IMR-90 (cell line): ENCODE results near the gene KCNJ4. TPM values are rescaled to one million over a fixed set of nuclear protein-coding genes. Genes with fewer than 3 reads are reported as not detected.
A peak's percentile ranks its signal among the peaks of the same experiment; 100 is the strongest.

ENCODE experiments used
- ATAC-seq: fragments of 200-7000 bp; cut with Tn5 transposase; 2 replicates; pipeline ENCODE4 v1.9.1; 2020; ENCODE audit warnings: low read depth, mild to moderate bottlenecking, moderate library complexity
- BruUV-seq: library from RNA; stranded (reverse); fragments of 400-500 nt; replicated peaks from 2 replicates; lab custom pipeline; 2021; lab: Mats Ljungman, UMichigan
- CTCF ChIA-PET: fragments of 300-600 bp; formaldehyde crosslinking; extraction: SDS; loops from one replicate; lab custom pipeline; 2021; ENCODE audit warnings: antibody characterized with exemption; lab: Yijun Ruan, JAX
- POLR2A ChIA-PET: fragments of 300-600 bp; sonication (Branson Sonifier 250); formaldehyde crosslinking; loops from one replicate; lab custom pipeline; 2022; ENCODE audit warnings: antibody characterized with exemption; ENCODE audit not compliant: unreplicated experiment; lab: Charles Lee
- DNase-seq: peaks from one replicate; pipeline ENCODE4 v3.0.0; 2013
- H2AFZ ChIP-seq: replicated peaks from 2 replicates; pipeline ENCODE3; 2013; ENCODE audit warnings: low read length, mild to moderate bottlenecking; ENCODE audit not compliant: poor library complexity
- H2AK5ac ChIP-seq: 2 replicates; pipeline ENCODE4 v1.6.1; 2013; ENCODE audit warnings: low read depth, low read length, inconsistent platforms
- H2AK9ac ChIP-seq: replicated peaks from 2 replicates; pipeline ENCODE3; 2013; ENCODE audit warnings: mild to moderate bottlenecking, low read depth, low read length, moderate library complexity; ENCODE audit not compliant: poor library complexity
- H2BK120ac ChIP-seq: 2 replicates; pipeline ENCODE4 v1.6.1; 2013; ENCODE audit warnings: low read depth, low read length, inconsistent platforms
- H2BK15ac ChIP-seq: 3 replicates; pipeline ENCODE4 v1.6.1; 2013; ENCODE audit warnings: low read depth, low read length, inconsistent platforms
- H2BK20ac ChIP-seq: 2 replicates; pipeline ENCODE4 v1.6.1; 2013; ENCODE audit warnings: low read depth, mild to moderate bottlenecking, inconsistent platforms, low read length, moderate library complexity
- H2BK5ac ChIP-seq: 2 replicates; pipeline ENCODE4 v1.6.1; 2013; ENCODE audit warnings: mild to moderate bottlenecking, low read depth, low read length, inconsistent platforms; ENCODE audit not compliant: poor library complexity, severe bottlenecking
- H3K14ac ChIP-seq: replicated peaks from 2 replicates; pipeline ENCODE4 v1.6.1; 2013; ENCODE audit warnings: low read depth, low read length, inconsistent platforms
- H3K18ac ChIP-seq: 2 replicates; pipeline ENCODE4 v1.6.1; 2013; ENCODE audit warnings: low read depth, low read length, control low read depth
- H3K23ac ChIP-seq: 2 replicates; pipeline ENCODE4 v1.6.1; 2013; ENCODE audit warnings: low read depth, low read length, inconsistent platforms
- H3K27ac ChIP-seq: 2 replicates; pipeline ENCODE4 v1.5.1; 2013; ENCODE audit warnings: mild to moderate bottlenecking, control low read depth, low read length; ENCODE audit not compliant: insufficient read depth
- H3K27me3 ChIP-seq: 2 replicates; pipeline ENCODE4 v1.6.1; 2013; ENCODE audit warnings: low read length; ENCODE audit not compliant: control insufficient read depth, insufficient read depth
- H3K36me3 ChIP-seq: 2 replicates; pipeline ENCODE4 v1.6.1; 2013; ENCODE audit warnings: low read length, mixed read lengths; ENCODE audit not compliant: control insufficient read depth, insufficient read depth
- H3K4ac ChIP-seq: 2 replicates; pipeline ENCODE4 v1.6.1; 2013; ENCODE audit warnings: low read depth, low read length, inconsistent platforms
- H3K4me1 ChIP-seq: 2 replicates; pipeline ENCODE4 v1.6.1; 2013; ENCODE audit warnings: low read length, mixed read lengths; ENCODE audit not compliant: control insufficient read depth, insufficient read depth
- H3K4me2 ChIP-seq: 2 replicates; pipeline ENCODE4 v1.6.1; 2013; ENCODE audit warnings: low read depth, mild to moderate bottlenecking, control low read depth, low read length, moderate library complexity
- H3K4me3 ChIP-seq: 2 replicates; pipeline ENCODE4 v1.5.1; 2013; ENCODE audit warnings: low read depth, mild to moderate bottlenecking, control low read depth, low read length, moderate library complexity; ENCODE audit not compliant: insufficient read depth
- H3K56ac ChIP-seq: 2 replicates; pipeline ENCODE4 v1.6.1; 2013; ENCODE audit warnings: low read length, inconsistent platforms; ENCODE audit not compliant: insufficient read depth; ENCODE audit errors: extremely low read depth
- H3K79me1 ChIP-seq, 2 experiments: 2 replicates each; pipeline ENCODE4 v1.6.1; 2013; ENCODE audit warnings: low read length in 2 of 2, inconsistent platforms in 1 of 2, low read depth in 1 of 2
- H3K9ac ChIP-seq: 2 replicates; pipeline ENCODE4 v1.6.1; 2013; ENCODE audit warnings: low read depth, low read length, control low read depth
- H3K9me1 ChIP-seq: 2 replicates; pipeline ENCODE4 v1.6.1; 2013; ENCODE audit warnings: low read length, inconsistent platforms; ENCODE audit not compliant: insufficient read depth
- H3K9me3 ChIP-seq: 2 replicates; pipeline ENCODE4 v1.6.1; 2013; ENCODE audit warnings: low read length; ENCODE audit not compliant: control insufficient read depth, insufficient read depth
- H4K20me1 ChIP-seq: 2 replicates; pipeline ENCODE4 v1.6.1; 2013; ENCODE audit warnings: low read length, inconsistent platforms; ENCODE audit not compliant: insufficient read depth
- H4K5ac ChIP-seq: 2 replicates; pipeline ENCODE4 v1.6.1; 2013; ENCODE audit warnings: mild to moderate bottlenecking, low read depth, low read length, control low read depth
- H4K8ac ChIP-seq, 2 experiments: 2 replicates each; pipeline ENCODE4 v1.6.1; 2013; ENCODE audit warnings: low read depth in 2 of 2, low read length in 2 of 2, control low read depth in 1 of 2, inconsistent platforms in 1 of 2
- H4K91ac ChIP-seq: 2 replicates; pipeline ENCODE4 v1.6.1; 2013; ENCODE audit warnings: low read depth, low read length, inconsistent platforms; ENCODE audit not compliant: insufficient read depth
- CTCF ChIP-seq: conservative IDR thresholded peaks from 2 replicates; pipeline ENCODE4 v1.5.1; 2012; ENCODE audit warnings: mild to moderate bottlenecking, low read depth, low read length, improper control_type of control experiment
- MAZ ChIP-seq: IDR thresholded peaks from 2 replicates; pipeline ENCODE4 v1.6.1; 2012; ENCODE audit warnings: low read depth, mild to moderate bottlenecking, low read length, improper control_type of control experiment, moderate library complexity, borderline replicate concordance
- POLR2A ChIP-seq: IDR thresholded peaks from 2 replicates; pipeline ENCODE4 v1.6.1; 2012; ENCODE audit warnings: mild to moderate bottlenecking, low read depth, low read length
- RAD21 ChIP-seq: IDR thresholded peaks from 2 replicates; pipeline ENCODE4 v1.6.1; 2012; ENCODE audit warnings: low read length, improper control_type of control experiment
- SMC3 ChIP-seq: fragments of 150-350 bp; IDR thresholded peaks from 2 replicates; pipeline ENCODE4 v1.6.1; 2016; ENCODE audit warnings: low read depth, mild to moderate bottlenecking, antibody characterized with exemption, low read length, moderate library complexity
- WGBS, 2 experiments: methylation state at CpG; one replicate each; pipeline versions ENCODE4 v1.1.5 to v1.1.7; 2013; ENCODE audit warnings: missing lambda C conversion rate in 2 of 2; ENCODE audit not compliant: insufficient read length in 1 of 2; ENCODE audit errors: extremely low coverage in 2 of 2; 5-methylcytosine and 5-hydroxymethylcytosine counted together
- dilution Hi-C: fragments of 300-500 bp; cut with HindIII; formaldehyde crosslinking; loops from one replicate; pipeline ENCODE4 v1.14.3; 2018; ENCODE audit warnings: low sequenced_read_pairs; ENCODE audit not compliant: unreplicated experiment
- in situ Hi-C: fragments of 300-500 bp; cut with MboI; formaldehyde crosslinking; loops from 3 replicates; pipeline ENCODE4 v1.14.3; 2019; ENCODE audit warnings: low sequenced_read_pairs, inconsistent platforms, mixed read lengths
- intact Hi-C: fragments of 100-400 bp; cut with micrococcal nuclease; formaldehyde crosslinking; loops from 2 replicates; pipeline ENCODE4 v1.10.0; 2022
- polyA plus RNA-seq, 3 experiments: library from polyadenylated mRNA; depleted of rRNA; stranded (reverse); fragments of >200 nt; gene quantifications; 2 replicates each; pipeline ENCODE4 v1.2.3, GENCODE V29; 2012; ENCODE audit warnings: low replicate concordance in 1 of 3
- total RNA-seq: library from RNA; depleted of rRNA; stranded (reverse); fragments of >200 nt; gene quantifications from 2 replicates; pipeline ENCODE4 v1.2.3, GENCODE V29; 2012

KCNJ4 gene
- total and polyA plus RNA-seq, 2 of the 4 experiments (the other 2 are of a cell fraction), result not detected

GRCh38 chr22:38412435-38413084 lies 42.4 kb downstream of the KCNJ4 start:
- Histone ChIP-seq H3K9ac (no peak overlapping the region), H3K56ac (no peak overlapping the region), H3K4me1 (no peaks in the 10 kb centered on the region; the same call in 1 of the 2 replicates), H3K18ac (no peak overlapping the region), H3K27ac (no peak overlapping the region), H3K9me3 (no peaks in the 10 kb centered on the region), H2AK9ac (no peak overlapping the region), H3K9me1 (no peaks in the 10 kb centered on the region), H2BK20ac (no peak overlapping the region), H3K4me3 (no peak overlapping the region), H2BK120ac (no peak overlapping the region), H3K14ac (no peak overlapping the region), H2BK15ac (no peak overlapping the region), H4K20me1 (no peaks in the 10 kb centered on the region), H2AK5ac (no peak overlapping the region), H4K8ac (no peak overlapping the region), H3K4me2 (0 out of 2 replicates have a peak overlapping the region, but pooled peaks have one; percentile 9), H3K4ac (no peak overlapping the region), H3K79me1 (no peaks in the 10 kb centered on the region), H3K27me3 (peaks cover 17% of the 10 kb centered on the region), H3K36me3 (no peaks in the 10 kb centered on the region), H2AFZ (peak overlapping the region; percentile 76), H3K23ac (no peak overlapping the region), H4K5ac (no peak overlapping the region), H2BK5ac (no peak overlapping the region), H4K91ac (no peak overlapping the region)
- in situ Hi-C loops, result no loop called here
- ChIA-PET CTCF (interaction anchor here (1.3 kb wide), 1 partner anchor 10 kb away, joined by 3 read pairs; no protein-coding TSS in a partner anchor), POLR2A (no interaction called here)
- DNase-seq (no peak), ATAC-seq (peak; percentile 49; the same call in 1 of the 2 replicates)
- intact Hi-C loops, result loop anchor here (10.0 kb wide), 1 partner anchor 162 kb away; the partner anchor contains the start of gene DMC1
- no TSS peak for BruUV-seq
- peak; percentile 59 for TF ChIP-seq CTCF
- TF ChIP-seq POLR2A, result no peak
- TF ChIP-seq SMC3, result peak; percentile 46
- peak; percentile 36 for TF ChIP-seq RAD21
- TF ChIP-seq MAZ, result no peak
- dilution Hi-C loops, result no loop called here
- 28% methylated on average over 12 of the region's 45 CpGs; no CpG with 5 or more reads in 1 of the 2 experiments for WGBS, 2 experiments
